Mesenchymal stem cell (in vitro differentiated cells and primary cell): ENCODE results near the gene RINT1.

Experiments
- DNase-seq: peaks from one replicate; pipeline ENCODE4 v3.0.0-alpha.2; 2013
- H2AFZ ChIP-seq: one replicate; pipeline ENCODE4 v1.6.1; 2013; ENCODE audit warnings: low read depth, mild to moderate bottlenecking, control low read depth, inconsistent platforms, low read length, moderate library complexity
- H2AK5ac ChIP-seq: 2 replicates; pipeline ENCODE4 v1.6.1; 2013; ENCODE audit warnings: low read length, moderate library complexity, mild to moderate bottlenecking, inconsistent platforms; ENCODE audit not compliant: severe bottlenecking
- H2BK120ac ChIP-seq: one replicate; pipeline ENCODE4 v1.6.1; 2013; ENCODE audit warnings: low read depth, mild to moderate bottlenecking, inconsistent platforms, low read length, moderate library complexity
- H2BK12ac ChIP-seq, 2 experiments: one replicate each; pipeline ENCODE4 v1.6.1; 2013; ENCODE audit warnings: inconsistent platforms in 2 of 2, low read length in 2 of 2, mild to moderate bottlenecking in 2 of 2, moderate library complexity in 2 of 2, control low read depth in 1 of 2
- H2BK15ac ChIP-seq: one replicate; pipeline ENCODE4 v1.6.1; 2013; ENCODE audit warnings: mild to moderate bottlenecking, low read depth, inconsistent platforms; ENCODE audit not compliant: poor library complexity, severe bottlenecking
- H2BK5ac ChIP-seq: 2 replicates; pipeline ENCODE4 v1.6.1; 2013; ENCODE audit warnings: low read depth, mild to moderate bottlenecking, low read length, control low read depth, inconsistent platforms; ENCODE audit not compliant: poor library complexity, severe bottlenecking
- H3K14ac ChIP-seq, 2 experiments: one replicate each; pipeline ENCODE4 v1.6.1; 2013; ENCODE audit warnings: inconsistent platforms in 2 of 2, low read length in 2 of 2, control low read depth in 1 of 2, mild to moderate bottlenecking in 1 of 2, moderate library complexity in 1 of 2
- H3K18ac ChIP-seq, 2 experiments: one replicate each; pipeline ENCODE4 v1.6.1; 2013; ENCODE audit warnings: inconsistent platforms in 2 of 2, low read length in 2 of 2, control low read depth in 1 of 2, low read depth in 1 of 2, mild to moderate bottlenecking in 1 of 2
- H3K23ac ChIP-seq, 2 experiments: one replicate each; pipeline ENCODE4 v1.6.1; 2013; ENCODE audit warnings: inconsistent platforms in 2 of 2, low read length in 2 of 2, mild to moderate bottlenecking in 2 of 2, moderate library complexity in 2 of 2, control low read depth in 1 of 2
- H3K27ac ChIP-seq: 2 replicates; pipeline ENCODE4 v1.5.1; 2013; ENCODE audit warnings: mild to moderate bottlenecking, moderate library complexity, low read length, control low read depth, inconsistent platforms; ENCODE audit not compliant: poor library complexity, severe bottlenecking
- H3K27me3 ChIP-seq, 2 experiments: 2 replicates each; pipeline versions ENCODE4 v1.6.1 to v1.7.0; 2013; ENCODE audit warnings: low read length in 2 of 2, mild to moderate bottlenecking in 2 of 2, moderate library complexity in 2 of 2, control low read depth in 1 of 2, inconsistent platforms in 1 of 2; ENCODE audit not compliant: control insufficient read depth in 1 of 2, insufficient read depth in 1 of 2
- H3K36me3 ChIP-seq, 2 experiments: 2 replicates each; pipeline versions ENCODE4 v1.6.1 to v1.7.0; 2013; ENCODE audit warnings: low read length in 2 of 2, control low read depth in 1 of 2, inconsistent platforms in 1 of 2, low read depth in 1 of 2, mild to moderate bottlenecking in 1 of 2; ENCODE audit not compliant: insufficient read depth in 2 of 2, control insufficient read depth in 1 of 2
- H3K4ac ChIP-seq, 2 experiments: one replicate each; pipeline ENCODE4 v1.6.1; 2013; ENCODE audit warnings: inconsistent platforms in 2 of 2, low read length in 2 of 2, mild to moderate bottlenecking in 2 of 2, moderate library complexity in 2 of 2, control low read depth in 1 of 2, low read depth in 1 of 2
- H3K4me1 ChIP-seq: 2 replicates; pipeline ENCODE4 v1.6.1; 2013; ENCODE audit warnings: low read depth, low read length, control low read depth; ENCODE audit not compliant: control insufficient read depth, insufficient read depth
- H3K4me2 ChIP-seq: 2 replicates; pipeline ENCODE4 v1.6.1; 2013; ENCODE audit warnings: low read length, mild to moderate bottlenecking, inconsistent platforms; ENCODE audit not compliant: poor library complexity, severe bottlenecking
- H3K4me3 ChIP-seq, 2 experiments: 2 replicates each; pipeline versions ENCODE4 v1.5.1 to v1.7.0; 2013; ENCODE audit warnings: low read length in 2 of 2, mild to moderate bottlenecking in 2 of 2, control low read depth in 1 of 2, low read depth in 1 of 2; ENCODE audit not compliant: insufficient read depth in 1 of 2
- H3K79me1 ChIP-seq: replicated peaks from 2 replicates; pipeline ENCODE4 v1.6.1; 2013; ENCODE audit warnings: mild to moderate bottlenecking, control low read depth, low read length, inconsistent platforms; ENCODE audit not compliant: poor library complexity, severe bottlenecking
- H3K9ac ChIP-seq: 2 replicates; pipeline ENCODE4 v1.7.0; 2013; ENCODE audit warnings: mild to moderate bottlenecking, low read length, moderate library complexity
- H3K9me3 ChIP-seq: 2 replicates; pipeline ENCODE4 v1.7.0; 2013; ENCODE audit warnings: mild to moderate bottlenecking, low read length; ENCODE audit not compliant: control insufficient read depth
- H4K8ac ChIP-seq: one replicate; pipeline ENCODE4 v1.6.1; 2013; ENCODE audit warnings: inconsistent platforms, mild to moderate bottlenecking, low read length, moderate library complexity
- H4K91ac ChIP-seq: one replicate; pipeline ENCODE4 v1.6.1; 2013; ENCODE audit warnings: mild to moderate bottlenecking, low read length, inconsistent platforms
- WGBS: methylation state at CpG from one replicate; pipeline ENCODE4 v1.1.7; 2013; ENCODE audit warnings: mixed read lengths; 5-methylcytosine and 5-hydroxymethylcytosine counted together

Gene RINT1

GRCh38 chr7:105583061-105583460 is 51.1 kb downstream of the RINT1 start:
- no peak overlapping the region for H4K8ac ChIP-seq
- no peak overlapping the region for H2BK15ac ChIP-seq
- no peak overlapping the region for H3K4me3 ChIP-seq
- H3K23ac ChIP-seq, result no peak overlapping the region
- H2AFZ ChIP-seq, result no peak overlapping the region
- WGBS, result 98% methylated on average over 24 of the region's 39 CpGs
- H3K36me3 ChIP-seq, result no peaks in the 10 kb centered on the region
- no peak overlapping the region for H4K91ac ChIP-seq
- H3K4me2 ChIP-seq, result no peak overlapping the region
- H3K4ac ChIP-seq, result no peak overlapping the region
- DNase-seq, result no peak
- no peak overlapping the region for H2BK5ac ChIP-seq
- H3K27ac ChIP-seq, result no peak overlapping the region
- H2AK5ac ChIP-seq, result no peak overlapping the region
- no peak overlapping the region for H3K18ac ChIP-seq
- no peak overlapping the region for H3K14ac ChIP-seq
- H3K79me1 ChIP-seq, result no peaks in the 10 kb centered on the region
- H3K9ac ChIP-seq, result no peak overlapping the region
- no peaks in the 10 kb centered on the region for H3K27me3 ChIP-seq
- H3K4me1 ChIP-seq, result peaks cover 11% of the 10 kb centered on the region
- H2BK12ac ChIP-seq, result no peak overlapping the region
- H2BK120ac ChIP-seq, result no peak overlapping the region
- peaks cover 7% of the 10 kb centered on the region for H3K9me3 ChIP-seq

- DNase-seq, result no peak
- Histone ChIP-seq H3K4me1 (peaks cover 11% of the 10 kb centered on the region), H2BK120ac (no peak overlapping the region), H3K79me1 (no peaks in the 10 kb centered on the region), H3K4ac (no peak overlapping the region), H2AFZ (no peak overlapping the region), H2BK15ac (no peak overlapping the region), H4K8ac (no peak overlapping the region), H4K91ac (no peak overlapping the region), H3K36me3 (no peaks in the 10 kb centered on the region), H3K14ac (no peak overlapping the region), H2BK5ac (no peak overlapping the region), H2BK12ac (no peak overlapping the region), H3K4me3 (no peak overlapping the region), H3K18ac (no peak overlapping the region), H2AK5ac (no peak overlapping the region), H3K27me3 (no peaks in the 10 kb centered on the region), H3K4me2 (no peak overlapping the region), H3K9ac (no peak overlapping the region), H3K23ac (no peak overlapping the region), H3K9me3 (peaks cover 7% of the 10 kb centered on the region), H3K27ac (no peak overlapping the region)
- 92% methylated on average over 5 of the region's 5 CpGs for WGBS
Observed at GRCh38 chr7:105584165-105584564, 52.2 kb downstream of the RINT1 start.

DNA sequence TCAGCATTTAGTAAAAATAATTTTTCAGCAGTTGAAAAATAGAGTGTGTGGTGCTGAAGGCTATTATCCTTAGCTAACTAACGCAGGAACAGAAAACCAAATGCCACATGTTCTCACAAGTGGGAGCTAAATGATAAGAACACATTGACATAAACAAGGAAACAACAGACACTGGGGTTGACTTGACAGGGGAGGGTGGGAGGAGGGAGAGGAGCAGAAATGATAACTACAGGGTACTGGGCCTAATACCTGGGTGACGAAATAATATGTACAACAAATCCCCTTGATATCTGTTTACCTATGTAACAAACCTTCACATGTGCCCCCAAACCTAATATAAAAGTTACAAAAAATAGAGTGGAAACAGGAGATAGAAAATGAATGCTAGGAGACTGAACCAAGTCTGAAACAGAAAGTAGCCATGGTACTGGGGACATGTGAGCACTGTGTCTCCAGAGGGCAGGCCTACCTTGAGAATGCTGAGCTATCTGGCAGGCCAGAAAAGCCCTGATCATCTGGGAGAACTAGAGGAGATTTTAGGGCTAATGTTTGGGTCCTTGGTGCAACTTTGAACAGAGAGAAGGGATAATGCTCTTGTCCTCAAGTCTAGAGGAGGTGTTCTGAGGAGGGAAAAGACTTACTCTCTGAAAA is 54.0 kb downstream of the RINT1 start:
- Histone ChIP-seq H3K4ac (no peak overlapping the region), H3K27me3 (no peaks in the 10 kb centered on the region), H4K91ac (no peak overlapping the region), H3K4me3 (no peak overlapping the region), H3K9ac (no peak overlapping the region), H4K8ac (no peak overlapping the region), H3K4me2 (no peak overlapping the region), H3K36me3 (no peaks in the 10 kb centered on the region), H3K27ac (no peak overlapping the region), H2BK12ac (peak overlapping the region in 1 of 2 experiments; percentile 83), H2AFZ (no peak overlapping the region), H3K4me1 (peaks cover 5% of the 10 kb centered on the region), H2BK120ac (no peak overlapping the region), H2BK5ac (no peak overlapping the region), H3K14ac (no peak overlapping the region), H2BK15ac (no peak overlapping the region), H3K18ac (no peak overlapping the region), H3K9me3 (peaks cover 7% of the 10 kb centered on the region), H3K23ac (no peak overlapping the region), H3K79me1 (no peaks in the 10 kb centered on the region), H2AK5ac (no peak overlapping the region)
- no CpG with 5 or more reads among the region's 2 CpGs for WGBS
- DNase-seq, result no peak

DNA sequence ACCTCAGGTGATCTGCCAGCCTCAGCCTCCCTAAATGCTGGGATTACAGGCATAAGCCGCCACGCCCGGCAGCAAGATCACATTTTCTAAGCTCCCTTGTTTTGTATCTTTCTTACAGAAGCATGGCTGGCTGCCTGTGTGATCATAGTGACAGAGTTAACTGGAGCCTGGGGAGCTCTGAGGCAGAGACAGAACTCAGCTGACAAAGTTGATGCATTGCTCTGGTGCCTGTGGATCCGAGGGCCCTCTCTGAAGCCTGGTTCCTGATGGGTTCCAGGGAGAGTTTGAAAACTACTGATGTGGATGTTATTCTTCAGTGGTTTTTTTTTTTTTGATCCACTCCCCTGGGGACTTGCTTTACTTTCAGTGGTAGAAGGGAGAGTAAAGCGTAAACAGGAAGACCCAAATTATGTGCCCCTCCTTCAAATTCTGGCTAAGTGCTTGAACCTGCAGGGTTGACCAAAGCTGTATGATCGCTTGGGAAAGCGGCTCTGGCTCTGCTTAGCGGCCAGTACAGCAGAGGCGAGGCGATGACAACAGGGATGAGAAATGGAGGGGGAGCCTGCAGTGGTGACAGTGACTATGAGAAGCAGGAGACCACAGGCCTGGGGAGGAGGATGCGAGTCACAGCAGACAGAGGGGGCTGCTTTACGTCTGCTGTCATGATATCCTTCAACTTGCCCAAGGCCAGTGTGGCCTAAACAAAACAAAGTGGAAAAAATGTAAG is 56.1 kb downstream of the RINT1 start:
- Histone ChIP-seq H3K79me1 (no peaks in the 10 kb centered on the region), H3K9me3 (peaks cover 7% of the 10 kb centered on the region), H3K27ac (no peak overlapping the region), H2BK15ac (no peak overlapping the region), H4K8ac (no peak overlapping the region), H3K18ac (no peak overlapping the region), H3K36me3 (no peaks in the 10 kb centered on the region), H3K14ac (no peak overlapping the region), H2BK120ac (no peak overlapping the region), H3K4me3 (no peak overlapping the region), H3K4me1 (no peaks in the 10 kb centered on the region), H3K4ac (no peak overlapping the region), H3K9ac (no peak overlapping the region), H2AFZ (peak overlapping the region; percentile 37), H3K27me3 (no peaks in the 10 kb centered on the region), H4K91ac (no peak overlapping the region), H2BK12ac (no peak overlapping the region), H3K4me2 (no peak overlapping the region), H2AK5ac (no peak overlapping the region), H3K23ac (no peak overlapping the region), H2BK5ac (no peak overlapping the region)
- WGBS, result 28% methylated on average over 12 of the region's 12 CpGs
- DNase-seq, result peak; percentile 82
